TTC549 (cell line): ENCODE measurements around the gene FOXN3.

Experiments used
- FAIRE-seq: peaks from 2 replicates; lab custom pipeline; 2012; peaks lifted over from hg19 to GRCh38; lab: Jason Lieb, UNC

FOXN3 gene

DNA sequence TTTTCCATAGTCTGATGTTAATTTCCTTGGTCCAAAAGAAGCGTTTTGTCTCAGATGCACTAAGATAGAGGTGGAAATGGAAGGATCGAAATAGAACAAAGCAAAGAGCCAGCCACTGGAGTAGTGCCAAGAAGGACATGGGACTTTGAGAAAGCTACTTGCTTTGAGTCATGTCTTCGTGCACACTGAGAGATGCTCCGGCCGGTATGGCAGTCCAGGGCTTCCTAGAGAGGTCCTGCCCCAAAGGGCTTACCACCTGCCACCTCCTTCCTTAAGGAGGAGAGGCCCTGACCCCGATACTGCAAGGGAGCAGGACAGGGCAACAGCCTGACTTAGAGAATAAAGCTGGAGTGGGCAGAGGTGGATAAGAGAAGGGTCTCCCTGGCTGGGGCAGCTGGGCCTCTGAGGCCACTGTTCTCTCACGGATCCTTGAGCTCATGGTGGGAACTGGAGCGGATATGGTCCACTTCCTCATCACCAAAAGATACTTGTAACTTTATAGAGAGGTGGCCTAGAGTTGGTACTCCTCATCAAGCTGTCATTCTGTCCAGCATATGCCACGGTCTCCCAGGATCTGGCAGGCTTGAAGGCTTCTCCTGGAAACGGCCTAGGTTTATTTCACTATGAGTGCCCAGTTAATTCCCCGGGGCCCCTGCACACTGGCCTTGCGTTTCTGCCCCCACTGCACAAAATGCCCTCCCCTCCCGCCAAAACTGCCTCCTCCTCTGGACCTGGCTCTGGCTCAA is 57.4 kb downstream of the FOXN3 start:
- no peak for FAIRE-seq

DNA sequence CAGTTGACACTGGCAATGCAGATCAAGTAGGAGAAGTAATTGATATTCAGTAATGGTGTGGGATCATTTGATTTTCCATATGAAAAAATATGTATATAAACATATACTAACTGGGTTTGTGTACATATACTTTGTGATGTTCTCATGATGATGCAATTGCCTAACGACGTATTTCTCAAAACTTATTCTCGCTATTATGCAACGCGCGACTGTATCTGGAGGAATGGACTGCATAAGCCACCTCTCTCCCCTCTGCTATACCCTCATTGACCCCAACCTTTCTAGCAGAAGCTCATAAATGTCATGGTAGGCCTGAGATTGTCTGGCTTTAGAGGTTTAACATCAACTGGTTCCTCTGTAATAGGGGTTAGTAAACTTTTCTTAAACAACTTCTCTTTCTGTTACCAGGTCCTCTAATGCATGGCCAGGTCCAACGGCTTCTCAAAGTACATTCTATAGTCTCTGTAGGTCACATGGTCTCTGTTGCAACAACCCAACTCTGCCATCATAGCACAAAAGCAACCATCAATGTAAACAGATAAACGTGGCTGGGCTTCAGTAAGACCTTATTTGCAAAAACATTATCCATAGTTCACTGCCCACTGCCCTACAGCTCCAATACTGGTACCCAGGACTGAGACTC is 59.3 kb downstream of the FOXN3 start:
- FAIRE-seq = no peak

DNA sequence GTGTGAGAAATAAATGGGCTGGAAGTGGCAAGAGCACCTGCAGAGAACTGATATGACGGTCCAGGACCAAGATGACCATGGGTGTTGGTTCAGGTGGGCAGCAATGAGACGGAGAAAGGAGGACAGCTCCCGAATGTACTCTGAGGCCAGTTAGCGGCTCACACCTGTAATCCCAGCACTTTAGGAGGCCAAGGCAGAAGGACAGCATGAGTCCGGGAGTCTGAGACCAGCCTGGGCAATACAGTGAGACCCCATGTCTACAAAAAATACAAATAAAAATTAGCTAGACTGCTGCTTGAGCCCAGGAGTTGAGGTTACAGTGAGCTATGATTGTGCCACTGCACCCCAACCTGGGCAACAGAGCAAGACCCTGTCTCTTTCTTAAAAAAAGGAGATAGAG is 60.1 kb downstream of the FOXN3 start:
- no peak for FAIRE-seq

DNA sequence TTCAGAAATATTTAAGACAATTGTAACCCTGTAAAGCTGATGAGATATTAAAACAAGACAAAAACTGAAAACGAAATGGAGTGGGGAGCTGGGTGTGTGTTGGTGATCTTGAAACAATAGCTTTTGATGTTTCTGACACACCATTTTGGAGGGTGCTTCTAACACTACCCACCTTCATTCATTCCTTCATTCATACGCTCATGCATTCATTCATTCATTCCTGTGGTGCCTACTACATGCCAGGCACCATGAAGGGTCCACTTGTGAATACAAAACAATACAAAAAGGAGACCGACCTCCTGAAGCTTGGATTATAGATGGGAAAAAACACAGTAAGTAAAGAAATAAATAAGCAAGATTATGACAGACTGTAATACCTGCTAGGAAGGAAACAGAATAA is 60.5 kb downstream of the FOXN3 start:
- no peak for FAIRE-seq

DNA sequence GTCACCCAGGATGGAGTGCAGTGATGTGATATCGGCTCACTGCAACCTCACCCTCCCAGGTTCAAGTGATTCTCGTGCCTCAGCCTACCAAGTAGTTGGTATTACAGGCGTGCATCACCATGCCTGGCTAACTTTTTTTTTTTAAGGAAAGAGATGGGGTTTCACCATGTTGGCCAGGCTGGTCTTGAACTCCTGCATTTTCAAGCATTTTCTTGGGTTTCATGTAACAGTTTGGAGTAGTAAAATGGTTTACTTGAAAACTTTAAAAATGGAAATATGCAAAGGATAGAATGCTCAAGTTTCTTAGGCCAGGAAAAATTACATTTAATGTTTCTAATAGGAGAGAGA is 63.3 kb downstream of the FOXN3 start:
- FAIRE-seq = no peak

DNA sequence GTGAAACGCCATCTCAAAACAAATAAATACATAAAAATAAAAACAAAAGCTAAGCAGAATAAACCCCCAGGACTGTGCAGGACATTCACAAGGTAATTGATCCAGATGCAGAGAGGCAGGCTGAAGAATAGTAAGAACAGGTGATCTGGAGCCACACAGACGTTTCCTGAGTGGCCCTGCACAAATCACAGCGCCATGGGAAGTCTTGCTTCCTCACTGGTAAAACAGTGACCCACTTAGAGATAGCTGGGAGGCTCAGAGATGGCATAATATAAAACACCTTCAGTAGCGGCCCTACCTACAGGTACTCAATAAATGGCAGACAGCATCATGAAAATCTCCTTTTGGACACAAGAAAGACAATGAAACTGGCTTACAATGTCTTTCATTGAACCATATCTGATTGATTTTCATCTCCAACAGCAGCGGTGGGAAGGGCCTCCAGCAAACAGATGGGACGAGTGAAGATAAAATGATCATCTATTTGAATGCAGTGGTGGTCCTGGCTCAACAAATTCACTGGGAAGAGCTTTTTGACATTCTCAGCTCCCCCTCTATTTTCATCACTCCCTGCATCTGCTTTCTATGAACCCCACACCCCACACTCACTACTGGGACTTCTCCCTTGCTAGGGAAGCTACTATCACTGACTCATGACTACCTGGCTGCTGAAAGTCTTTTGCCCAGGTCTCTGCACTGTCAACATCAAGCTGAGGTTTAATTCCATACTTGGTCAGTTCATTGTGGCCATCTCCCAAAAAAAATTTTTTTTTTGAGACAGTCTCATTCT is 63.9 kb downstream of the FOXN3 start:
- FAIRE-seq = no peak

DNA sequence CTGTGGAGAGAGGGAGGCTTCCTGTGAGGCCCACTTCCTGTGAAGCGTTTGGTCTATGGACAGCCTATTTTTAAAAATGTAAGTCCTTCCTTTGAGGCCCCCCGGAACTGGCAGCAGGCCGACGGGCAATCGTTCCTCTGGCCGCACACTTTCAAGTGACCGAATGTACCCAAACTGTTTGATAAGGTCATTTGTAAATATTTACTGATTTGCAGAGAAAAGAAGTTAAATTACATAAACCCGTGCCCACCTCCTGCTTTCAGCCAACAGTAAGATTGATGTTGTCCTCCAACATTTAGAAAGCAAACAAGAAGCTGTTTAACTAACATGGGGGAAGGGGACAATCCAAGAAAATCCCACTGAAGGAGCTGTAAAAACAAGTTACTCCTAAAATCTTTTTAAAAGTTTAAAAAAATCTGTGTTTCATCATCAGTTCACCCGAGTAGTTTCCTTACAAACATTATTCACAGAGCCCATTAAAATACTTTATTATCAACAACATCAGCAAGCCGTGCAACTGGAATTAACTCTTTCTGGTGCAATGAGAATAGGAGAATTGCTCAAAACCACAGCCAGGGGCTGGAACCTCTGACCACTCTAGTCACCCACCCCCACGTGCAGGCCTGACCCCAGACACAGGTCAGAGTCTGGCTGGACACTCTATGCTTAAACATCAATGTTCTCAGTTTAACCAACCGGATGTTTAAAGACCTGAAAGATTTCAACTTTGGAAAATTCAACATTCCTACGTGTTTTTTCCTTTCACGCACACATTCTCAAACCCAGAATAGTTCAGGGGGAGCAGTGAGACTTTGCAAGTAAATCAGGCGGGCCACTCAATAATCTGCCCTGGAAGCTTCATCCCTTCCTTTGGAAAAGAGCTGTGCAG is 65.3 kb downstream of the FOXN3 start:
- FAIRE-seq = no peak

DNA sequence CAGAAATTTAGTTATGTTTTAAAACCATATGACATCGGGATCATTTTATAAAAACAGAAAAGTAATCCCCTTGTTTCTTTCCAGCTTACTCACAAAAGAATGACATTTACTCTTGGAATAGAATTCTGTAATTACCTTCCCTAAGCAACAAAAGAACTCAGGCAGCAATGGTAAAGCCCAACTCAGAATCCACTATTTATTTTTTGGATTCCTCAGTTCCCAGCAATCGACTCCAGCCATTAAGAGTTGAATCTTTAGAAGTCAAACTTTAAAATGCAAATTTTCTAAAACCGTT is 65.9 kb downstream of the FOXN3 start:
- FAIRE-seq = no peak

DNA sequence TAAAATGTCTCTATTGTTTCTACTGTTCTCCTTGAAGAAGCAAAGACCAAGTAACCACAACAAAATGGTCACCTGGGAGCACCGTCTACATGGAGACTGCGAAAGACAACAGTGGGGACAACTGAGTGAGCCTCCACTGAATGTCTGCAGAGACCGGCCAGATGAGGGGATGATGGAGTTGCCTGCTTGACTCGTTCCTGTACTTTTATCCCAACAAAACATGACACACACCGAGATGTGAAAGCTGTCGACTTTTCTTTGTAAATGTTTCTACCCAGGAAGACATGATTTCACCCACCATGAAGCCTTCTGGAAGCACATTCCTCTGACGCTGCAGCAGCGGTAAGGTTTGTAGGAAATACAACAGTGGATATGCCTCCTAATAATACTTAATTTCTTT is 66.9 kb downstream of the FOXN3 start:
- FAIRE-seq = no peak

DNA sequence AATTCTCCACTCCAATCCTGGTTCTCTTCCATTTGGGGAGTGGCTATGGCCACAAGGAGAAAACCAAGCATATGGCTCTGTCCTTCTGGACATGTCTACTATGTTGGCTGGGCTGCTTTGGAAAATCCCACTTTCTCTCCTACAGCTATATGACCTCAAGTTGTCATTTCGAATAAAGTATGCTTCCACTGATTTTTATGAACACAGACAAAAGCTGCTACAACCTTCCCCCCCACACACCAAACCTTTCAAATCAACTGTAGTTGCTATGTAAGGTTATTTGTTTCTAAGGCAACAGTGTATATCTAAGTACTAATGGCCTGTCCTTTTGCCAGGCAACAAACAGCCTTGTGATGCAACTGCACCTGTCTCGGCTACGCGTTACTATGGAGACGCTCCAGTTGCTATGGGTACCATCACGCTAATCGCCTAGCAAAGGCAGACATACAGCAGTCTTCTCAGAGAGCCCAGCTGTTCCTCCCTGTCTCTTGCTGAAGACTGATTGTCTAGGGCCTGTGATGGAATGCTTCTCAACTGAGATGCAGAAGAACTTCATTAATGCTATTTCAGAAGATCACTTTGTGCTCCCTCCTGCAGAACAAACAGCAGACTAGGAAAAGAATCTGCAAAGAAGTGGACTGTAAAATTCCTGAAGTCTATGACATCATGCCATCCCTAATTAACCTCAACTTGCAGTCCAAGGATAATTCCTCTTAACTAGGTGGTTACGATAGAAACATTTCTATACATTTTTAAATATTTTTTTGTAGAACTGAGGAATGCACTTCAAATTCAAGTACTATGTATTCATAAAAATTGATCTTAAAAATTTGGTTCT is 67.6 kb downstream of the FOXN3 start:
- no peak for FAIRE-seq

DNA sequence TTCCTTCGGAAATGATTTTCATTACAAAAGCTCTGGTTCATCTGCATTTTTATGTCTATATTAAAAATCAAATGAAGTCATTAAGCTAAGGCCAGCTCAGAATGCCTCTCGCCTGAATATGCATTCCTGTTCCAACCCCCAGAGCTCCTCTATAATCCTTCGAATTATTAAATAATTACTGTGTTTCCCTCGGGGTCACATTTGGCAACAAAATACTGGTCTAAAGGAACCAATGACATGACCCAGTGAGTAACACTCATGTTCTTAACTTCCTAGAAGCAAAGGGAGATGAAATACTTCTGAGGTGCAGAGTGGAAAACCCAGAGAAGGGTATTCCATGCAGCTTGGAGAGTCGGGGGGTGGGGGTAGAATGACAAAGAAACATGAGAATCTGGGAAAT is 68.3 kb downstream of the FOXN3 start:
- no peak for FAIRE-seq

DNA sequence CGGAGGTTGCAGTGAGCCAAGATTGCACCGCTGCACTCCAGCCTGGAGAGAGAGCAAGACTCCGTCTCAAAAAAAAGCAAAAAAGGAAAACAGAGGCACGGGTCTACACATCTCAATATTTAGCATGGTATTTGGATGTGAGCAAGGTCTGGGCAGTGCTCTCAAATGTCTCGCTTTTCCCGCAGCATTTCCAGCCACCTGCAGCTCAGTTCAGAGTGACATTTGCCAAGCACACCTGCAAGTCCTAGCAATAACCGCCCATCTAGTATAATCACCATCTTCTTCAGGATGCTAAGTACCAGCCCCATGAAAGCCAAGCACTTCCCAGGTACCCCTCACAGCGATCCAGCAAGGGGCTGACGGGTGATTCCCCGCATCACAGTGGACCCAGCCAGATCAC is 69.1 kb downstream of the FOXN3 start:
- FAIRE-seq = no peak

DNA sequence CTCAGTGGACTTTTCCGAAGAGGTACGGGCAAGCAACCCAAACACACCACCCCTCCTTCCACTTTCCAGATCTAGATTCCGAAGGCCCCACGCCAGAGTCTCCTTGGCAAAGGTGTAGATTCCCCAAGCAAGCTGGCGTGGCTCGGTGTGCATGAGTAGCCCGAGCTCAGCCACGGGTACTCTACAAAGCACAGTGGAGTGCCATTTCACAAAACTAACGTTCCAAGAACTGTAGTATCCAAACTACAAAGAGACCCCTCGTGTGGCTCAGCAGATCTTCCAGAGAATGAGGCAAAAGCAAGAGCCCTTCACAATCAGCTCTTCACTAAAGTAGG is 72.1 kb downstream of the FOXN3 start:
- no peak for FAIRE-seq

DNA sequence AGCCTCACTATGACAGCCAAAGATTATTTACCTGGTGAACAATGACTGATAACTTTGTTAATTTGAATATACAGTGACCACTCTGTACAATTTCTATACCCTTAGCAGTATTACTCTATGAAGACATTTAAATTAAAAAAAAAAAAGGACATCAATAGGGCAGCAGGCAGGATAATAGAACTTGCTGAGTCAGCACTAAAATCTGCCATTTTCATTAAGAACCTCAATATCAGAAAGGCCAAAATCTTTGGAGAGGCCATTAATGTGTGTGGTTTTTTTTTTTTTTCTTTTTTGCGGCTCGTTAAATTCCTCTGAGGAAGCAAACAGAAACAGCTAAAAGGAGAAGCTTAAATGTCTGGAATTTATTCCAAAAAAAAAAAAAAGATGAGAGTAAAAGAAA is 73.7 kb downstream of the FOXN3 start:
- no peak for FAIRE-seq

DNA sequence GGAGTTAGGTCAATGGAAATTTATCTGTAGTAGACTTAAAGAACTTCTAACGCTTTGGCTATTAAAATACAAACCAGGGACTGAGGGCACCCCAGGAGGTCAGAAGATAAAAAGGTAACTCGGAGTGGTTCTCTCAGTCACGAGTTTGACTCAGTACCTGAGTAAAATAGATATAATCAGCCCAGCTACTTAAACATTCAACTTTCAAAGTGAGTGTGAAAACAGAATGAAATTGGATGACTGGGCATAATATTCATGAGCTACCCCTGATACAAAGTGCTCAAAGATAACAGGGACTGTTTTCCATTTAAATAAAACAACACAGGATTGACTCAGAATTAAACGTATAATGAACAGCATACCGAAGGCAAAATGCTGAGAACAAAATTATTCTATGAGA is 75.0 kb downstream of the FOXN3 start:
- no peak for FAIRE-seq

DNA sequence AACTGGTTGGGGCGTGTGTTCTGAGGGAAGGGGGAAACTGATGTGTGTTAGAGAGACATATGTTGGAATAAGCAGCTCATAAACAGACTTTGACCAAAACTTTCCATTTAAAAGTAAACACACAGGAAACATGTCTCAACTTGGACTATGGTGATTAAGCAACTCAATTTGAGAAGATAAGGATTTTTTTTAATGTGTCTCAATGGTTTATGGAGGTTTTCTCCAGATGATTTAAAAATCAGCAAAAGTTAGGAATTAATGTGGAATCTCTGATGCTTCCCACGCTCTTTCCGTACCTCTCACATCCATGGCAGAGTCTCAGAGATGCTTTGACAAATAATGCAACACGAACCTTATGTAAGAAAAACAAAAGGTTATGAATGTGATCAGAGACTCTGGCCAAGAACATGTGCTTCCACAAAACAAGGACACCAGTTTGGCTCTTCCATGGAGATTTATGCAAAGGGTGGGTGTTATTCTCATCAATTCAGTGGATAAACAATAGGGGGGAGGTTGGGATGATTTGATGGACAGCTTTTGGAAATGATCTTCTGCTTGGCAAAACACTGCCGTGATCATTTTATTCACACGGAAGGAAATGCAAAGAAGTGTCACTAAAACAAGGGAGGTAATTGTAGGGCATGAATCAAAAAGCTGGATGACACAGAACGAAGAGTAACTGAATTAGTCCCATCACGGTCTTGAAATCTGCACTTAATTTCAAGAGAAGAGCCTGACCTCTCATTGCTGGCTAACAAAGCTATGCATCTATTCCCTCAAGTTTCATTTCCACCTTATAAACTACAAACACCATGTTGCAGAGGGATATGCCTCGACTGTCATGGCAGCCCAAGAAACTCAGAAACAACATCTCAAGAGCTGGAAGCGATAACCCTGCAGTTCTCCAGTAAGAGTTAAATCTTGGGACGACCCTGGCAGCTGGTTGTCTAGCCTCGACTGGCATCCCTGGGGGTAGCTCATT is 76.5 kb downstream of the FOXN3 start:
- FAIRE-seq = no peak

DNA sequence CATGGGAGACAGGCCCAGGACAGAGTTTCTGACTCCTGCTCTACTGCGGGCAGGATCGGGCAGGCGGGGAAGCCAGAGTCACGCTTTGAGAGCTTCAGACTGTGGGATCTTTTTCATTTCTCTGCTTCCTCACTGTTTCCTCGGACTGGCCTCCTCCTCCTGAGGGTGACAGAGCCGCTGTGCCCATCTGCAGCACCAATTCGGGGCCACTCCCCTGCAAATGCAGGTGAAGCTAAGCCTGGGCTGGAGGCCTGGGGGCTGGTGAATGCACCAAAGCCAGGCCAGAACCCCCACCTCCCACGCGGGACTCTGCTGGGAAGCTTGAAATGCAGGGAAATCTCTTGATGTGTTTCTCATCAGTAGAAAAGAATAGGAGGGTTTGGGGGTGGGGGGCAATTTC is 77.5 kb downstream of the FOXN3 start:
- FAIRE-seq = no peak

DNA sequence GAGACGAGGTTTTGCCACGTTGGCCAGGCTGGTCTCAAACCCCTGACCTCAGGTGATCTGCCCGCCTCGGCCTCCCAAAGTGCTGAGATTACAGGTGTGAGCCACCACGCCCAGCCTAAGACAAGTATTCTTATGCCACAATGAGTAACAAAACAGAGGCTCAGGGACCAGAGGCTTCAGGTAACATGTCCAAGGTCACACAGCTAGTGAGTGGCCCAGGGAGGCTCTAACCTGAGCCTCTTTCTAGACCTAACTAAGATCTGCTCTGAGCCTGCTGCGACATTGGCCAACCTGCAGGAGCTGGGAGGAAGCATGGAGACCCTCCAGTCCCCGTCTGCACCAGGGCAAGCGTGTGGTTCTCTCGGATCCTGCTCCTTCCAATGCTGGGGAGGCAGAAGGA is 77.9 kb downstream of the FOXN3 start:
- FAIRE-seq = no peak

DNA sequence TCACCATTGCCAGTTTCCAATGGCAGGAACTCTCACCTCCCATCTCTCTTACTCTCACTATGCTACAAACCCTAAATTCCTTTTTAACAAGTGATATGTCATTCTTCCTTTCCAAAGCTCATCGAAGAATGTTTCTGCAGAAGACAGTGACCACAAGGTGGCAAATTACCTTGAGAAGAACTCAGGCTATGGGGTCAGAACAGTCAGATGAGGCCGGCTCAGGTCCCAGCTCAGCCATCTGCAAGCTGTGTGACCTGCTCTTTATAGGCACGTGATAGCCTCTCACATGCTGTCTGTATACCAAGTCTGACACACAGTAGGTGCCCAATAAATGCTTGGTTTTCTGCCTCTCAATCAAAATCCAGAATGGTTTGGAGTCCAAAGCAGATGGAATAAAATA is 80.7 kb downstream of the FOXN3 start:
- no peak for FAIRE-seq

DNA sequence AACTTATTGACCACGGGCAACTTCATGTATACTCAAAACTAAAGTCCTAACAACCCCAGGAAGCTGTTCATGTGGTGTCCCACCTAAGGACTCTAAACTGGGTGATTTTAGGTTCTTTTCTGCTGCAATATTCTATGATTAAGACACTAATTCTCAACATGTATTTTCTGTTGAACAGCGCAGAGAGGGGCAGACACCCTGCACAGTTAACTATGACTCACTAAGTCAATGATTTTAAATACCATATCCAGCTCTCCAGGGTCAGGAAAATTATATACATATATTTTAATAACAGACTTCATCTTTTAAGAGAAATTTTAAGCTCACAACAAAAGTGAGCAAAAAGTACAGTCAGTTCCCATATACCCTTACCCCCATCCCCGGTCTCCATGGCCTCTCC is 85.0 kb downstream of the FOXN3 start:
- FAIRE-seq = no peak

DNA sequence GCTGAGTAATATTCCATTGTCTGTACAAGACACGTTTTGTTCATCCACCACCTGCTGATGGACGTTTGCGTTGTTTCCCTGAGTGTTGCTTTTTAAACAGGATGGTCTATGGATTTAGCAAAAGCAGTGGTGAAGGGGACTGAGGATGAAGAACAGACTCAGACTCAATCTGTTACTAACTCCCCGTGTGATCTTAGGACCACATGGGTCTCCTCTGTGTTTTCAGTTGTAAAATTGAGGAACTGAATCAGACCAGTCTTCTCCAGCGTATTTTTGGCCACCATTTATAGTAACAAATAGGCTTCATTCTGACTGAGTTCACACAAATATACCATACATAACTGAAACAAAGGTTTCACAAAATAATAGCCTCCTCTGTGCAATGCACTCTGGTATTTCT is 85.6 kb downstream of the FOXN3 start:
- FAIRE-seq = no peak
